ENCODE data around the gene FGD4.

The FGD4 gene

DNA sequence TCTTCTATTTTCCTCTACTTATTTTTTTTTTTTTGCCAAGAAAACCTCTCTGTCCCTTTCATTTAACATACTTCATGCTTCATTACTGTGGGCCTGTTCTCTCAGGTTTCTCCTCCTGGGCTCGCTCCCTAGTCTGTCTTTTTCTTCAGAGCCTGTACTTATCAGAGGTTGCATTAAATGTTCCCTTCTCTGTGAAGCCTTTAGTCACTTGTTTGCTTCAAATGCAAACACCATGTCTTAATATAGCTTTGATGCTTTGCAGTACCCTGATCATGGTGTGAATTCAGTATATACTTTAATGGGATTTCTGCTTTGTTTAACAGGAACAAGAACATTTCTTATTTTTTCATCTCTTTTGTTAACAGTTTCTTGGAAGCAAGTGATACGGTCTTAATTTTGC, 207.1 kb downstream of the FGD4 start:
- Histone ChIP-seq H3K4me3 (replicated peaks; ENCODE audit: insufficient read depth, low read length) (no peak overlapping the region), H3K27me3 (ENCODE audit: insufficient read depth, poor library complexity, severe bottlenecking) (no peaks in the 10 kb centered on the region), H3K27ac (replicated peaks) (no peak overlapping the region)
- DNase-seq (ENCODE audit: low read depth in 1 of 2, low spot score in 1 of 2): no peak
- TF ChIP-seq POLR2AphosphoS5 (IDR thresholded peaks at IDR 0.05; ENCODE audit: low read depth) (no peak), SPI1 (IDR thresholded peaks at IDR 0.05; ENCODE audit: borderline replicate concordance, low read depth) (no peak), GABPA (IDR thresholded peaks at IDR 0.05; ENCODE audit: low read depth) (no peak)
- TF ChIP-seq, protein P1, sequence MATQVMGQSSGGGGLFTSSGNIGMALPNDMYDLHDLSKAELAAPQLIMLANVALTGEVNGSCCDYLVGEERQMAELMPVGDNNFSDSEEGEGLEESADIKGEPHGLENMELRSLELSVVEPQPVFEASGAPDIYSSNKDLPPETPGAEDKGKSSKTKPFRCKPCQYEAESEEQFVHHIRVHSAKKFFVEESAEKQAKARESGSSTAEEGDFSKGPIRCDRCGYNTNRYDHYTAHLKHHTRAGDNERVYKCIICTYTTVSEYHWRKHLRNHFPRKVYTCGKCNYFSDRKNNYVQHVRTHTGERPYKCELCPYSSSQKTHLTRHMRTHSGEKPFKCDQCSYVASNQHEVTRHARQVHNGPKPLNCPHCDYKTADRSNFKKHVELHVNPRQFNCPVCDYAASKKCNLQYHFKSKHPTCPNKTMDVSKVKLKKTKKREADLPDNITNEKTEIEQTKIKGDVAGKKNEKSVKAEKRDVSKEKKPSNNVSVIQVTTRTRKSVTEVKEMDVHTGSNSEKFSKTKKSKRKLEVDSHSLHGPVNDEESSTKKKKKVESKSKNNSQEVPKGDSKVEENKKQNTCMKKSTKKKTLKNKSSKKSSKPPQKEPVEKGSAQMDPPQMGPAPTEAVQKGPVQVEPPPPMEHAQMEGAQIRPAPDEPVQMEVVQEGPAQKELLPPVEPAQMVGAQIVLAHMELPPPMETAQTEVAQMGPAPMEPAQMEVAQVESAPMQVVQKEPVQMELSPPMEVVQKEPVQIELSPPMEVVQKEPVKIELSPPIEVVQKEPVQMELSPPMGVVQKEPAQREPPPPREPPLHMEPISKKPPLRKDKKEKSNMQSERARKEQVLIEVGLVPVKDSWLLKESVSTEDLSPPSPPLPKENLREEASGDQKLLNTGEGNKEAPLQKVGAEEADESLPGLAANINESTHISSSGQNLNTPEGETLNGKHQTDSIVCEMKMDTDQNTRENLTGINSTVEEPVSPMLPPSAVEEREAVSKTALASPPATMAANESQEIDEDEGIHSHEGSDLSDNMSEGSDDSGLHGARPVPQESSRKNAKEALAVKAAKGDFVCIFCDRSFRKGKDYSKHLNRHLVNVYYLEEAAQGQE (IDR thresholded peaks at IDR 0.05; ENCODE audit: insufficient replicate concordance, low read depth): no peak
- TF ChIP-seq, protein P2, sequence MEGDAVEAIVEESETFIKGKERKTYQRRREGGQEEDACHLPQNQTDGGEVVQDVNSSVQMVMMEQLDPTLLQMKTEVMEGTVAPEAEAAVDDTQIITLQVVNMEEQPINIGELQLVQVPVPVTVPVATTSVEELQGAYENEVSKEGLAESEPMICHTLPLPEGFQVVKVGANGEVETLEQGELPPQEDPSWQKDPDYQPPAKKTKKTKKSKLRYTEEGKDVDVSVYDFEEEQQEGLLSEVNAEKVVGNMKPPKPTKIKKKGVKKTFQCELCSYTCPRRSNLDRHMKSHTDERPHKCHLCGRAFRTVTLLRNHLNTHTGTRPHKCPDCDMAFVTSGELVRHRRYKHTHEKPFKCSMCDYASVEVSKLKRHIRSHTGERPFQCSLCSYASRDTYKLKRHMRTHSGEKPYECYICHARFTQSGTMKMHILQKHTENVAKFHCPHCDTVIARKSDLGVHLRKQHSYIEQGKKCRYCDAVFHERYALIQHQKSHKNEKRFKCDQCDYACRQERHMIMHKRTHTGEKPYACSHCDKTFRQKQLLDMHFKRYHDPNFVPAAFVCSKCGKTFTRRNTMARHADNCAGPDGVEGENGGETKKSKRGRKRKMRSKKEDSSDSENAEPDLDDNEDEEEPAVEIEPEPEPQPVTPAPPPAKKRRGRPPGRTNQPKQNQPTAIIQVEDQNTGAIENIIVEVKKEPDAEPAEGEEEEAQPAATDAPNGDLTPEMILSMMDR (IDR thresholded peaks at IDR 0.05; ENCODE audit: insufficient read depth, low read length): no peak

DNA sequence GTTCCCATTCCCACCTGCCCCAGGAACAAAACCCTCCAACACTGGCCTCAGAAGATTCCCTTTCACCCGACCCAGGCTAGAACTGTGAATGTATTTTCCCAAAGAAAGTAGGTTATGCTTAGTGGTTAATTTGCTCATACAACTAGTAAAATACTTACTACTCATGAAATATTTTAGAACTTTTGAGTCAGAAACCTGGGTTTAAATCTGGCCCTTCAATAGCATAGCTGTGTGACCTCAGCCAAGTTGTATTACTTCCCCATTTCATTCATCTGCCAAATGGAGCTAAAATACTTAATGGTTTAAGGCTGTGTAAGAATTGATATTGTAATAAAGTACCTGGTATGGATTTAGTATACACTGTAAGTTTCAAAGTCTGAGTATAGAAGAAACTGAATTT, 210.6 kb downstream of the FGD4 start:
- Histone ChIP-seq H3K4me3 (replicated peaks; ENCODE audit: insufficient read depth, low read length) (no peak overlapping the region), H3K27me3 (ENCODE audit: insufficient read depth, poor library complexity, severe bottlenecking) (no peaks in the 10 kb centered on the region), H3K27ac (replicated peaks) (no peak overlapping the region)
- DNase-seq (ENCODE audit: low read depth in 1 of 2, low spot score in 1 of 2): no peak
- TF ChIP-seq POLR2AphosphoS5 (IDR thresholded peaks at IDR 0.05; ENCODE audit: low read depth): no peak
- TF ChIP-seq, protein P1 (IDR thresholded peaks at IDR 0.05; ENCODE audit: insufficient replicate concordance, low read depth): no peak
- TF ChIP-seq SPI1 (IDR thresholded peaks at IDR 0.05; ENCODE audit: borderline replicate concordance, low read depth): no peak
- TF ChIP-seq, protein P2 (IDR thresholded peaks at IDR 0.05; ENCODE audit: insufficient read depth, low read length): no peak
- TF ChIP-seq GABPA (IDR thresholded peaks at IDR 0.05; ENCODE audit: low read depth): no peak

DNA sequence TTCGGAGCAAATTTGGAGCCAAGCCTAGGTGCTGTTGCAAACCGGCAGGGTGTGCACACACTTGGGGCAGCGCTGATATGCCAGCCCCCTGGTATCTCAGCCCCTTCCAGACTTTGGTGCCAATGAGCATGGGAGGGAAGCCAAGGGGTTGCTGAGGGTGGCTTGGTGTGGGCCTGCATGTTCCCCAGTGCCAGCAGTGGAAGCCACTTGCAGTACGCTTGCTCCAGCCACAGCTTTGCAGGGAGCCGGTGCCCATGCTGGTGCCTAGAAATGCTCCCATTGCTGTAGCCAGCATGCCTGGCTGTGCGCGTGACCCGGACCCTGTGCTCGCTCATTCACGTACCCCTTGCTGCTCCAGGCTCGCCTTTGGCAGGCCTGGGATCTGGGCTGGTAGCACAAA, 212.6 kb downstream of the FGD4 start:
- TF ChIP-seq, protein P1 (IDR thresholded peaks at IDR 0.05; ENCODE audit: insufficient replicate concordance, low read depth): no peak
- TF ChIP-seq SPI1 (IDR thresholded peaks at IDR 0.05; ENCODE audit: borderline replicate concordance, low read depth) (no peak), GABPA (IDR thresholded peaks at IDR 0.05; ENCODE audit: low read depth) (no peak), POLR2AphosphoS5 (IDR thresholded peaks at IDR 0.05; ENCODE audit: low read depth) (no peak)
- TF ChIP-seq, protein P2 (IDR thresholded peaks at IDR 0.05; ENCODE audit: insufficient read depth, low read length): no peak
- H3K27ac ChIP-seq (replicated peaks): no peak overlapping the region
- DNase-seq (ENCODE audit: low read depth in 1 of 2, low spot score in 1 of 2): no peak
- no peaks in the 10 kb centered on the region for H3K27me3 ChIP-seq (ENCODE audit: insufficient read depth, poor library complexity, severe bottlenecking)
- no peak overlapping the region for H3K4me3 ChIP-seq (replicated peaks; ENCODE audit: insufficient read depth, low read length)

Data from HL-60 (cell line).